Endothelial cell of umbilical vein (primary cell): Measurements from ENCODE around the gene ATP10B. TPM values are rescaled to one million over a fixed set of nuclear protein-coding genes. Genes with fewer than 3 reads are reported as not detected.

Source experiments
- BruUV-seq: library from RNA; stranded (reverse); fragments of 400-500 nt; replicated peaks from 2 replicates; lab custom pipeline; 2021; lab: Mats Ljungman, UMichigan
- CTCF ChIA-PET: fragments of 300-600, 350-600 bp; sonication (Branson Sonifier 250); formaldehyde crosslinking; loops from one replicate; lab custom pipeline; 2021; ENCODE audit warnings: antibody characterized with exemption, inconsistent platforms; lab: Charles Lee
- POLR2A ChIA-PET: fragments of 300-600, 350-600 bp; sonication (Branson Sonifier 250); formaldehyde crosslinking; loops from one replicate; lab custom pipeline; 2021; ENCODE audit warnings: antibody characterized with exemption, inconsistent platforms; lab: Charles Lee
- DNase-seq: peaks from one replicate; pipeline ENCODE4 v3.0.0-alpha.2; 2011; ENCODE audit warnings: low read depth, low spot score
- FAIRE-seq: peaks from 2 replicates; lab custom pipeline; 2011; peaks lifted over from hg19 to GRCh38; lab: Jason Lieb, UNC
- H2AFZ ChIP-seq: 2 replicates; pipeline ENCODE4 v1.6.0; 2012; ENCODE audit warnings: low read depth, low read length, control low read depth, inconsistent platforms
- H3K27ac ChIP-seq: 2 replicates; pipeline ENCODE4 v1.5.1; 2011; ENCODE audit warnings: low read depth, mild to moderate bottlenecking, control low read depth, low read length, moderate library complexity; ENCODE audit not compliant: insufficient read depth
- H3K27me3 ChIP-seq, 2 experiments: 2 replicates each; pipeline versions ENCODE4 v1.6.0 to v1.6.1; 2011; ENCODE audit warnings: low read length in 2 of 2, mixed read lengths in 1 of 2; ENCODE audit not compliant: control insufficient read depth in 2 of 2, insufficient read depth in 2 of 2
- H3K36me3 ChIP-seq, 2 experiments: 2 replicates in 1 of 2; 3 replicates in 1 of 2; pipeline ENCODE4 v1.5.1; 2011; ENCODE audit warnings: low read length in 2 of 2, mild to moderate bottlenecking in 1 of 2, moderate library complexity in 1 of 2; ENCODE audit not compliant: control insufficient read depth in 2 of 2, insufficient read depth in 2 of 2; ENCODE audit errors: extremely low read depth in 1 of 2
- H3K4me1 ChIP-seq: 3 replicates; pipeline ENCODE4 v1.5.1; 2011; ENCODE audit warnings: mild to moderate bottlenecking, low read length; ENCODE audit not compliant: control insufficient read depth, insufficient read depth; ENCODE audit errors: extremely low read depth
- H3K4me2 ChIP-seq: 2 replicates; pipeline ENCODE4 v1.6.1; 2011; ENCODE audit warnings: low read length, control low read depth, mixed read lengths; ENCODE audit not compliant: insufficient read depth
- H3K4me3 ChIP-seq, 3 experiments: fragments of 200-600 bp in 1 of 3; sonication (generic), shearing (Covaris generic) in 1 of 3; replicated peaks in 1 of 3; 2 replicates each; pipeline ENCODE4 v1.5.1; 2011 to 2016; ENCODE audit warnings: control low read depth in 3 of 3, low read length in 3 of 3, mild to moderate bottlenecking in 2 of 3, inconsistent platforms in 1 of 3, low read depth in 1 of 3, moderate library complexity in 1 of 3; ENCODE audit not compliant: insufficient read depth in 1 of 3
- H3K79me2 ChIP-seq: 2 replicates; pipeline ENCODE4 v1.6.0; 2012; ENCODE audit warnings: low read length, inconsistent platforms; ENCODE audit not compliant: control insufficient read depth, insufficient read depth
- H3K9ac ChIP-seq: replicated peaks from 2 replicates; pipeline ENCODE3; 2011; ENCODE audit warnings: low read length, control low read depth; ENCODE audit not compliant: insufficient read depth; ENCODE audit errors: extremely low read depth
- H3K9me1 ChIP-seq: replicated peaks from 3 replicates; pipeline ENCODE4 v1.6.0; 2011; ENCODE audit warnings: mild to moderate bottlenecking, low read length; ENCODE audit not compliant: control insufficient read depth, insufficient read depth; ENCODE audit errors: extremely low read depth
- H3K9me3 ChIP-seq: replicated peaks from 2 replicates; pipeline ENCODE4 v1.5.1; 2012; ENCODE audit warnings: low read length, inconsistent platforms; ENCODE audit not compliant: control insufficient read depth, insufficient read depth
- H4K20me1 ChIP-seq: replicated peaks from 2 replicates; pipeline ENCODE3; 2011; ENCODE audit warnings: mild to moderate bottlenecking, low read length; ENCODE audit not compliant: control insufficient read depth, insufficient read depth; ENCODE audit errors: extremely low read depth
- EZH2 ChIP-seq: IDR thresholded peaks from 2 replicates; pipeline ENCODE4 v1.6.1; 2012; ENCODE audit warnings: borderline replicate concordance, low read depth, mild to moderate bottlenecking, moderate library complexity, low read length, inconsistent platforms; ENCODE audit not compliant: severe bottlenecking
- FOS ChIP-seq: IDR thresholded peaks from 2 replicates; pipeline ENCODE4 v1.6.1; 2011; ENCODE audit warnings: mild to moderate bottlenecking, low read length, moderate library complexity, borderline replicate concordance; ENCODE audit not compliant: insufficient read depth
- GATA2 ChIP-seq: IDR thresholded peaks from 2 replicates; pipeline ENCODE4 v1.7.0; 2011; ENCODE audit warnings: low read depth, mild to moderate bottlenecking, moderate library complexity, mixed read lengths, low read length; ENCODE audit not compliant: insufficient read length, insufficient read depth
- JUN ChIP-seq: IDR thresholded peaks from 2 replicates; pipeline ENCODE4 v1.6.1; 2011; ENCODE audit warnings: borderline replicate concordance, low read depth; ENCODE audit not compliant: insufficient read length, insufficient read depth
- MYC ChIP-seq: IDR thresholded peaks from one replicate; pipeline ENCODE4 v1.6.1; 2011; ENCODE audit warnings: mild to moderate bottlenecking, low read depth, low read length
- POLR2A ChIP-seq: IDR thresholded peaks from 2 replicates; pipeline ENCODE4 v1.6.1; 2012; ENCODE audit warnings: low read depth, mild to moderate bottlenecking, control low read depth, low read length
- POLR2AphosphoS5 ChIP-seq: IDR thresholded peaks from 2 replicates; pipeline ENCODE4 v1.6.1; 2012; ENCODE audit warnings: low read depth, mild to moderate bottlenecking, control low read depth, low read length, moderate library complexity; ENCODE audit not compliant: insufficient read depth
- dilution Hi-C: fragments of 300-500 bp; cut with MboI; formaldehyde crosslinking; loops from one replicate; pipeline ENCODE4 v1.15.0; 2019; ENCODE audit warnings: low sequenced_read_pairs; ENCODE audit not compliant: extremely low pct_ligation_motif_present
- intact Hi-C: fragments of 100-400 bp; cut with micrococcal nuclease; formaldehyde crosslinking; loops from one replicate; pipeline ENCODE4 v1.10.0; 2022
- polyA plus RNA-seq, 4 experiments: library from polyadenylated mRNA; depleted of rRNA in 3 of 4; stranded (reverse) in 3 of 4; unstranded in 1 of 4; fragments of >200 nt; gene quantifications; 2 replicates each; pipeline versions ENCODE4 v1.2.1 to v1.2.3, GENCODE V29; 2011 to 2012; ENCODE audit warnings: missing spikeins in 1 of 4
- total RNA-seq: library from RNA; stranded (reverse); gene quantifications from 2 replicates; pipeline ENCODE4 v1.2.3, GENCODE V29; 2021
- TF ChIP-seq, protein P1 (sequence below): IDR thresholded peaks from 2 replicates; pipeline ENCODE4 v1.6.1; 2011; ENCODE audit not compliant: insufficient read depth, insufficient read length
- TF ChIP-seq, protein P2 (sequence below), 2 donors: IDR thresholded peaks; 1 replicate in 1 of 2; 2 replicates in 1 of 2; pipeline ENCODE4 v1.5.1; 2011; ENCODE audit warnings: low read length in 2 of 2, mild to moderate bottlenecking in 2 of 2, moderate library complexity in 2 of 2, control low read depth in 1 of 2, inconsistent platforms in 1 of 2, low read depth in 1 of 2; ENCODE audit not compliant: insufficient read depth in 1 of 2; ENCODE audit errors: extremely low read depth in 1 of 2

The ATP10B gene
- total and polyA plus RNA-seq, 2 donors (not counting 3 experiments of a cell fraction or from before 2014, with no cell fraction given) = not detected

DNA sequence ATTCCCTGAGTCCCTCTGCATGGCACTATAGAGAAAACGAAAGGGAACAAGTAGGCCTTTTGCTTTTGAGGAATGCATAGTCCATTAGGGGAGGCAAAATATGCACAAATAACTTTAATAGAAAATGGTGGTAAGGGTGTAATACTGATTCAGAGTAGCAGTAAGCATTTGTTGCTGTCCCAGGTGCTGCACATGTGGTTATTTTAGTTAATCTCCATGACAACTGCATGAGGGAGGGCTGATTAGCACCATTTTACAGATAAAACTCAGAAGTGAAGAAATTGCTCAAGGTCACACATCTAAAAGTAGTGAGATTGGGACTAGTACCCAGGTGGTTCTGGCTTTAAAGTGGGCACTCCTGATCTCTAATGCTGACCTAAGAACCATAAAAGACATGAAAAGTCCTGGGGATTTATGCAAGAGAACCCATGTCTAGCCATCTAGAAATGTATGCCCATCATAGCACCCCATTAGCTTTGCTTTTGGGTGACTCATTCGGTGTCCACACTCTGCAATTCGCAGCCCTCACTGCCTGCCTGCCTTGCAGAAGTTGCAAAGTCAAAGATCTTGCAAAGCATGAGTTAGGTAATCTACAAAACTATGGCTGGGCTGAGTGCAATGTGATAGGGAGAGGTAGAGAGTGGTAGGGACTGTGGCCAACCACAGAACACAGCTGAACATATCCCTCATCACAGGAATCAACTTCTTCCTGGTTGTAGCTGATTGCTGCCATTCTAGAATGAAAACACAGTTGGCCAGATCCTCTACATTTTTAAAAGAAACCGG is 235.1 kb downstream of the ATP10B start:
- Histone ChIP-seq H3K9me1 (no peaks in the 10 kb centered on the region), H2AFZ (no peak overlapping the region), H3K4me1 (no peaks in the 10 kb centered on the region), H3K27me3 (no peaks in the 10 kb centered on the region), H3K27ac (no peak overlapping the region), H3K9me3 (no peaks in the 10 kb centered on the region), H3K4me3 (no peak overlapping the region), H3K4me2 (no peak overlapping the region), H3K79me2 (no peaks in the 10 kb centered on the region), H4K20me1 (no peaks in the 10 kb centered on the region), H3K9ac (no peak overlapping the region), H3K36me3 (no peaks in the 10 kb centered on the region)
- DNase-seq = no peak
- dilution Hi-C loops = no loop called here
- intact Hi-C loops = no loop called here
- TF ChIP-seq POLR2A (no peak), JUN (no peak), GATA2 (no peak), FOS (no peak), POLR2AphosphoS5 (no peak), EZH2 (no peak), MYC (no peak)
- TF ChIP-seq, protein P1, sequence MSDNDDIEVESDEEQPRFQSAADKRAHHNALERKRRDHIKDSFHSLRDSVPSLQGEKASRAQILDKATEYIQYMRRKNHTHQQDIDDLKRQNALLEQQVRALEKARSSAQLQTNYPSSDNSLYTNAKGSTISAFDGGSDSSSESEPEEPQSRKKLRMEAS = no peak
- TF ChIP-seq, protein P2, sequence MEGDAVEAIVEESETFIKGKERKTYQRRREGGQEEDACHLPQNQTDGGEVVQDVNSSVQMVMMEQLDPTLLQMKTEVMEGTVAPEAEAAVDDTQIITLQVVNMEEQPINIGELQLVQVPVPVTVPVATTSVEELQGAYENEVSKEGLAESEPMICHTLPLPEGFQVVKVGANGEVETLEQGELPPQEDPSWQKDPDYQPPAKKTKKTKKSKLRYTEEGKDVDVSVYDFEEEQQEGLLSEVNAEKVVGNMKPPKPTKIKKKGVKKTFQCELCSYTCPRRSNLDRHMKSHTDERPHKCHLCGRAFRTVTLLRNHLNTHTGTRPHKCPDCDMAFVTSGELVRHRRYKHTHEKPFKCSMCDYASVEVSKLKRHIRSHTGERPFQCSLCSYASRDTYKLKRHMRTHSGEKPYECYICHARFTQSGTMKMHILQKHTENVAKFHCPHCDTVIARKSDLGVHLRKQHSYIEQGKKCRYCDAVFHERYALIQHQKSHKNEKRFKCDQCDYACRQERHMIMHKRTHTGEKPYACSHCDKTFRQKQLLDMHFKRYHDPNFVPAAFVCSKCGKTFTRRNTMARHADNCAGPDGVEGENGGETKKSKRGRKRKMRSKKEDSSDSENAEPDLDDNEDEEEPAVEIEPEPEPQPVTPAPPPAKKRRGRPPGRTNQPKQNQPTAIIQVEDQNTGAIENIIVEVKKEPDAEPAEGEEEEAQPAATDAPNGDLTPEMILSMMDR (IDR thresholded peaks at IDR 0.05; ENCODE audit: extremely low read depth in 1 of 2, insufficient read depth in 1 of 2, low read depth in 1 of 2, low read length in 2 of 2) = no peak
- no TSS peak for BruUV-seq
- no peak for FAIRE-seq
- ChIA-PET POLR2A (no interaction called here), CTCF (no interaction called here)
